Right lobe of liver (tissue), 4 donors: ENCODE data around the gene RBM38.

Experiments used
- POLR2A ChIP-seq: fragments of 450-650 bp; IDR thresholded peaks from one replicate; pipeline ENCODE4 v1.6.1; 2017; ENCODE audit warnings: antibody characterized with exemption, mild to moderate bottlenecking
- TF ChIP-seq, protein P1 (sequence below), 4 donors: fragments of 200-600 bp in 3 of 4; fragments of 450-650 bp in 1 of 4; IDR thresholded peaks; one replicate each; pipeline versions ENCODE4 v1.5.1 to v1.8.0; 2016 to 2022; ENCODE audit warnings: antibody characterized with exemption in 4 of 4, mild to moderate bottlenecking in 2 of 4
- donor health status: DM: no; HTN: no; CAD: no.
- donor health status: DM: no; HTN: no; CAD: no.
- donor health status: DM: no; HTN: yes; CAD: no.

DNA sequence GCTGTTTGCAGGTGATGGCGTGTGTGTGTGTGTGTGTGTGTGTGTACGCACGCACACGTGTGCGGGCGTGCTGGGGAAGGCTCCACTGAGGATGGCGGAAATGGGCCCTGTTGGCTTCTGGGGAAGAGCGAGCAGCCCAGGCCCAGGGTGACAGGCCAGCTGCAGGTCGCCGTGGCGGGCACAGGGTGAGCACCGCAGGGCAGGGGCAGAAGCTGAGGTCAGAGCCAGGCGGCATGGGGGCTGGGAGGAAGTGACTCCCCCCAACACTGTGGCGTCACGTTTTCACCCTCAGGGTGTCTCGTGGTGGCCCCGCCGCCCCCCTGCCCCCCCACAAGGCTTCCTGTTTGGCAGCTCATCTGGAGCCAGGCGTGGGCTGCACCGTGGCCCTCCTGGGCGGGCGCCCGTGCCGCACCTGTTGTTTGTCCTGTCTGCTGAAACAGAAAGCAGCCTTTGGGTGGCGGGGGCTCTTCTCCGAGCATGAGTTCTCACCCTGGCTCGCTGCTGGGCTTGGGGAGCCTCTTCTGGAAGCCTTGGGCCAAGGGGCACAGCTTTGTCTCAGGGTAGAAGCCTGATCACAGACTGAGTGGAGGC, 7.1 kb downstream of the RBM38 start:
- TF ChIP-seq, protein P1, sequence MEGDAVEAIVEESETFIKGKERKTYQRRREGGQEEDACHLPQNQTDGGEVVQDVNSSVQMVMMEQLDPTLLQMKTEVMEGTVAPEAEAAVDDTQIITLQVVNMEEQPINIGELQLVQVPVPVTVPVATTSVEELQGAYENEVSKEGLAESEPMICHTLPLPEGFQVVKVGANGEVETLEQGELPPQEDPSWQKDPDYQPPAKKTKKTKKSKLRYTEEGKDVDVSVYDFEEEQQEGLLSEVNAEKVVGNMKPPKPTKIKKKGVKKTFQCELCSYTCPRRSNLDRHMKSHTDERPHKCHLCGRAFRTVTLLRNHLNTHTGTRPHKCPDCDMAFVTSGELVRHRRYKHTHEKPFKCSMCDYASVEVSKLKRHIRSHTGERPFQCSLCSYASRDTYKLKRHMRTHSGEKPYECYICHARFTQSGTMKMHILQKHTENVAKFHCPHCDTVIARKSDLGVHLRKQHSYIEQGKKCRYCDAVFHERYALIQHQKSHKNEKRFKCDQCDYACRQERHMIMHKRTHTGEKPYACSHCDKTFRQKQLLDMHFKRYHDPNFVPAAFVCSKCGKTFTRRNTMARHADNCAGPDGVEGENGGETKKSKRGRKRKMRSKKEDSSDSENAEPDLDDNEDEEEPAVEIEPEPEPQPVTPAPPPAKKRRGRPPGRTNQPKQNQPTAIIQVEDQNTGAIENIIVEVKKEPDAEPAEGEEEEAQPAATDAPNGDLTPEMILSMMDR (IDR thresholded peaks at IDR 0.05), result no peak
- no peak for TF ChIP-seq POLR2A
